ENCODE measurements around the gene GNG3. TPM values are rescaled to one million over a fixed set of nuclear protein-coding genes. Genes with fewer than 3 reads are reported as not detected.

GNG3 gene
- total RNA-seq, 1 donor from 2014 or later: 11.3 TPM

GRCh38 chr11:62712276-62712812, 4.9 kb downstream of the GNG3 start:
- no peak for TF ChIP-seq CTCF (conservative IDR thresholded peaks at IDR 0.05)
- DNase-seq (ENCODE audit: low read depth, low spot score): no peak
- Mint-ChIP-seq H3K9me3 (no peaks in the 10 kb centered on the region), H3K4me1 (peaks cover 29% of the 10 kb centered on the region), H3K36me3 (ENCODE audit: low read depth) (peaks cover 25% of the 10 kb centered on the region), H3K27me3 (ENCODE audit: low read depth) (peaks cover 5% of the 10 kb centered on the region), H3K4me3 (peak overlapping the region; percentile 63), H3K27ac (ENCODE audit: unreplicated experiment) (no peak overlapping the region)

DNA sequence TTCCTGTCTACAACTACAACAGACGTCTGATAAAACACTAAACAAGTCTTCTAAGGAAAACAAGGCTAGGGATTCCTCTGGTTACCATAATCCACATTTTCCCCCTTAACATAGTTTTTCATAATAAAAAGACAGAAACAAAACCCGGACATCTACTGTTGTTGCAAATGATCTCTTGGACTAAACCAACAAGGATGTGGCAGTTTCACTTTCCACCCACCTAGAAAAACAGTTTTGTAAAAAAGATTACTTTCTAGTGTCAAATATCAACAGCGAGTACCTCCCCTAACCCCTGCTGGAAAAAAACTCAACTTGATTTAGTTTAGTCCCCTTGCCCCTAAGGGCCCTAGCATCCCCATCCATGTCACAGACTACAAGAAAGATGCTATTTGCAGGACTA, 5.4 kb downstream of the GNG3 start:
- no peaks in the 10 kb centered on the region for H3K9me3 Mint-ChIP-seq
- H3K36me3 Mint-ChIP-seq (ENCODE audit: low read depth): peaks cover 26% of the 10 kb centered on the region
- H3K4me3 Mint-ChIP-seq: no peak overlapping the region
- DNase-seq (ENCODE audit: low read depth, low spot score): no peak
- H3K27me3 Mint-ChIP-seq (ENCODE audit: low read depth): peaks cover 4% of the 10 kb centered on the region
- H3K4me1 Mint-ChIP-seq: peaks cover 24% of the 10 kb centered on the region
- TF ChIP-seq CTCF (conservative IDR thresholded peaks at IDR 0.05): no peak
- no peak overlapping the region for H3K27ac Mint-ChIP-seq (ENCODE audit: unreplicated experiment)

DNA sequence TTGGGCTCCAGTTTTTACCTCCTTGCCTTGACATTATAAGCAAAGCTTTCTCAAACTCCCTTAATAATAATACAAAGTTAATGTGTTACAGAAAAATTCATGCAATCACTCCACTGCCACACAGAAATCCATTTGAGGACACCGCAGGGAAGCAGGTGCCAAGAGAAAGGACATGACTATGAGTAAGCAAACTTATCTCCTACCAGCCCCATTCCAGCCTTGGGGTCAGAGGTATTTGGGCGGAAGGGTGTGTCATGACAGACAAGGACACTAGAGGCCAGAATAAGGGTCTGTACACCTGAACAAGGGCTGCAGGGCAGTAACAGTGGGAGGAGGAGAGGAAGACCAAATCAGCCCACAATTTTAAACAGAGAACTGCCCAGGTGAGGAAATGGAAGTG, 5.9 kb downstream of the GNG3 start:
- Mint-ChIP-seq H3K9me3 (no peaks in the 10 kb centered on the region), H3K4me3 (no peak overlapping the region), H3K4me1 (peaks cover 21% of the 10 kb centered on the region), H3K27me3 (ENCODE audit: low read depth) (peaks cover 4% of the 10 kb centered on the region), H3K27ac (ENCODE audit: unreplicated experiment) (no peak overlapping the region), H3K36me3 (ENCODE audit: low read depth) (peaks cover 30% of the 10 kb centered on the region)
- no peak for TF ChIP-seq CTCF (conservative IDR thresholded peaks at IDR 0.05)
- DNase-seq (ENCODE audit: low read depth, low spot score): no peak

DNA sequence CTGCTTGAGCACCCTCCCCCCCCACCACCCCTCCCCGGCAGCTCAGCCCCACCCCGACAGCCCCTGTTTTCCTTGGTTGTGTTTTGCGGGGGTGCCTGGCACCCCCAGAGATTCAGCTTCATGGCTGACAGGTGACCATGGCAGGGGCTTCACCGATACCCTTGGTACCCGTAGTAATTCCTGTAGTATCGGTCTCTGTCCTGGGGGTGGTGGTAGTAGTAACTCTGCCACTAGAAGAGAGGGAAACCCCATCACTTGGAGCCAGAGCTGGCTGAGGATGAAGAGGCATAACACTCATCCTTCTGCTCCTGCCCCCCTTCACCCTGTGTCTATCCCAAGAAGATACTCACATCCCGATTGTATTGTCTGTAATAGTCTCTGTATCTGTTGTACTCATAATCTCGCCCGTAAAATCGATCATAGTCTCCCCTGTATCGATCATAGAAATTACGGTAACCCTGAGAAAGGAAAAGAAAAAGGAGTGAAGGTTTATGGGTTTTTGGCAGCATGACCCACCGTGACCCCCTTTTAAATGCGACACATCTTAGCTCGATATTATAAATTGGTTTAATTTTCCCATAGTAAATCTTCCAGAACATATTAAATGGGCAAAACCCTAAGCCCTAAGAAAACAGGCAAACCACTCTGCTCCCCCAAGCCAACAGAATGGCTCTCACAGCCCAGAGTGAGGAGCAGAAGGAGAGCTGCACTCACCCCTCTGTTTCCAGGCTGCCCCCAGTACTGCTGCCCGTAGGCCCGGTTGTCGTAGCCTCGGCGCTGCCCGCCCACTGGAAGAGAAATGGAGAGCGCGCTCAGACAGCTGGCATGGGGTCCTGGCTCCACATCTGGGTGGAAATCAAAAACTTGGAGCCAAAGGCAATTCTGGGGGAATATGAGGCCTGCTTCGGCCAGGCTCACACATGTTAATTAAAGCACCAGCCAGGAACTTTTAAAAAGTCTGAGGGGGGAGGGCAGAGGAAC, 8.0 kb downstream of the GNG3 start:
- Mint-ChIP-seq H3K9me3 (no peaks in the 10 kb centered on the region), H3K27ac (ENCODE audit: unreplicated experiment) (no peak overlapping the region), H3K4me1 (peaks cover 3% of the 10 kb centered on the region), H3K27me3 (ENCODE audit: low read depth) (no peaks in the 10 kb centered on the region), H3K36me3 (ENCODE audit: low read depth) (peaks cover 42% of the 10 kb centered on the region), H3K4me3 (no peak overlapping the region)
- DNase-seq (ENCODE audit: low read depth, low spot score): no peak
- no peak for TF ChIP-seq CTCF (conservative IDR thresholded peaks at IDR 0.05)

GRCh38 chr11:62716206-62716605, 8.7 kb downstream of the GNG3 start:
- Mint-ChIP-seq H3K4me1 (peaks cover 4% of the 10 kb centered on the region), H3K27me3 (ENCODE audit: low read depth) (no peaks in the 10 kb centered on the region), H3K4me3 (no peak overlapping the region), H3K9me3 (no peaks in the 10 kb centered on the region), H3K27ac (ENCODE audit: unreplicated experiment) (no peak overlapping the region), H3K36me3 (ENCODE audit: low read depth) (peaks cover 42% of the 10 kb centered on the region)
- DNase-seq (ENCODE audit: low read depth, low spot score): no peak
- no peak for TF ChIP-seq CTCF (conservative IDR thresholded peaks at IDR 0.05)
